ENCODE measurements around the gene TTLL9.
A peak's percentile ranks its signal among the peaks of the same experiment; 100 is the strongest.

The TTLL9 gene

DNA sequence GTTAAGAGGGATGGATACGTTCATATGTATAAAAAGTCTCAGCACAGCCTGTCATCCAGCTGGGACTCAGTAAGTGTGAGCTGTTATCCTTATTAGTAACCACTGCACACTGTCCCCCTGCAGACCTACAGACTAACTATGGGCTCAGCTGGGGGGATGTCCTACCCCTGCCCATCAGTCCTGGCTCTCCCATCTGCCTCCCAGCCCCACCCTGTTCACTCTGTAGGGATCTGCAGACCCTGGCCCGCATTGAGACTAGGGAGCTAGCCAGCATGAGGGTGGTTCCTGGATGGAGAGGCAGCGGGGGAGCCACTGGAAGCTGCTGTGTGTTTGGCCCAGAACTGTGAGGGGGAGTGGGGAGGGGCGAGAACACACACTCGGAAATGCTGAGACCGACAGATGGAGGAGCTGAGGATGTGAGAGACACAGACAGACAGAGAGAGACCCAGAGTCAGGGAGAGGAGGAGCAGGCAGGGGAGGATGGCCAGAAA, 114.6 kb downstream of the TTLL9 start:
- no peak overlapping the region for H2BK5ac ChIP-seq (ENCODE audit: low read length)
- peaks cover 0 to 2% of the 10 kb centered on the region in 2 donors for H3K4me1 ChIP-seq (ENCODE audit: control insufficient read depth in 2 of 2, insufficient read depth in 1 of 2, low read depth in 1 of 2, low read length in 2 of 2)
- H3K4ac ChIP-seq (ENCODE audit: low read length) = no peak overlapping the region
- H2BK120ac ChIP-seq (ENCODE audit: low read depth, low read length) = no peak overlapping the region
- no peak overlapping the region for H3K4me3 ChIP-seq (ENCODE audit: low read length in 2 of 2)
- H2BK12ac ChIP-seq (ENCODE audit: low read length) = peak overlapping the region; percentile 82
- H3K23ac ChIP-seq (ENCODE audit: low read depth, low read length, poor library complexity) = peak overlapping the region; percentile 9
- no peak overlapping the region for H3K27ac ChIP-seq (replicated peaks; ENCODE audit: low read length)
- H3K4me2 ChIP-seq (ENCODE audit: insufficient read depth, low read length, poor library complexity, severe bottlenecking) = no peak overlapping the region
- H3K18ac ChIP-seq (ENCODE audit: low read length) = peak overlapping the region; percentile 79
- H3K9me3 ChIP-seq (replicated peaks in 1 of 2; ENCODE audit: control insufficient read depth in 2 of 2, insufficient read depth in 1 of 2, low read depth in 1 of 2, low read length in 2 of 2) = no peaks in the 10 kb centered on the region
- H2AFZ ChIP-seq (ENCODE audit: low read length) = no peak overlapping the region
- no peak overlapping the region for H3K9ac ChIP-seq (ENCODE audit: low read depth, low read length, poor library complexity)
- H2AK5ac ChIP-seq (ENCODE audit: low read depth, low read length) = no peak overlapping the region
- no CpG with 5 or more reads among the region's 6 CpGs for WGBS, 2 donors (ENCODE audit: extremely low coverage in 2 of 2, insufficient read length in 2 of 2, insufficient replicate concordance in 1 of 2)
- peaks cover 0 to 10% (median 0%) of the 10 kb centered on the region in 3 experiments for H3K27me3 ChIP-seq (ENCODE audit: control insufficient read depth in 3 of 3, insufficient read depth in 3 of 3, low read depth in 1 of 3, low read length in 3 of 3)
- no peak overlapping the region for H4K91ac ChIP-seq (ENCODE audit: low read depth, low read length, poor library complexity)
- no peaks in the 10 kb centered on the region for H3K79me1 ChIP-seq (ENCODE audit: low read depth, low read length)
- no peak overlapping the region for H4K8ac ChIP-seq (ENCODE audit: low read depth, low read length)
- H2BK15ac ChIP-seq (ENCODE audit: low read length) = peak overlapping the region; percentile 60
- DNase-seq (ENCODE audit: low spot score) = no peak
- no peaks in the 10 kb centered on the region for H3K36me3 ChIP-seq (replicated peaks in 1 of 2; ENCODE audit: control insufficient read depth in 2 of 2, insufficient read depth in 2 of 2, low read length in 2 of 2)
- peak overlapping the region; percentile 59 for H3K14ac ChIP-seq (ENCODE audit: low read length)

DNA sequence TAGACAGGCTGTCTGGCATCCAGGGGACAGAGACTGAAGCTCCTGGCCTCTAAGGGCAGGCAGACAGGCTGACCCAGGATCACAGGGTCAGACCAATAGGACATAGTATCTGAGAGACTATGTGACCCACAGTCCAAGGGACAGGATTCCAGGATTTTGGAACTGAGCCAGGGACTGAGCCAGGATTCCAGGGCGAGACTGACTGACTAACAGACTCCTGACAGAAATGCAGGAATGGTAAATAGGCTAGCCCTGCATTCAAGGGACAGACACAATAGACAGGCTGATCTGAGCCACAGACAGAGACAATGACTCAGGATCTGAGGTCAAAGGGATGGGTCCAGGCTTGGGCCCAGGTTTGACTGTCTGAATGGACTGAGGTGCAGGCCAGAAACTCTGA, 117.3 kb downstream of the TTLL9 start:
- WGBS, 2 donors (ENCODE audit: extremely low coverage in 2 of 2, insufficient read length in 2 of 2, insufficient replicate concordance in 1 of 2) = no CpG with 5 or more reads among the region's 1 CpG

DNA sequence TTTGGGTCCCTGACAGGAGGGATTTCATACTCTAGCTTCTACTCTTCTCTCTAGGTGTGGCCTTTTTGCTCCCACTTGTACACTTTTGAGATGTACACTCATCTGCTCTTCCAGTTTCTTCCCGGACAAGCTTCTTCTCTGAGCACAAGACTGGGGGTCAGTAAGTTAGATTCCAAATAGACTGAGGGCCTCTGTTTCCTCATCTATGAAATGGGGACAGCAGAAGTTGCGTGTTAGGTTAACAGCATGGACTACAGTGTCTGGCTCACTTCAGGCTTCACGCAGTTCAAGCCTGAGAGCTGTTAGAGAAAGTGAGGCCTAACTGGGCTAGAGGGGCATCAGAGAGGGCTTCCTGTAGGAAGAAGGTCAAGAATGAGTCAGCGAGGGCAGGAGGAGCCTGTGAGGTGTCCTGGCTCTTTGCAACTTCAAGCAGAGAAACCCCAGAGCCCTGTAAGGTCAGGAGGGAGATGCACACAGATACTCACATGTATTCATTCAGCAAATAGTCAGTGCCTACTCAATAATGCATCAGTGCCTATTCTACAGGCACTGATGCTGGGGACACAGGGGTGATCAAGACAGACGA, 118.1 kb downstream of the TTLL9 start:
- no peaks in the 10 kb centered on the region for H3K9me3 ChIP-seq (replicated peaks in 1 of 2; ENCODE audit: control insufficient read depth in 2 of 2, insufficient read depth in 1 of 2, low read depth in 1 of 2, low read length in 2 of 2)
- H3K79me1 ChIP-seq (ENCODE audit: low read depth, low read length) = no peaks in the 10 kb centered on the region
- no peak overlapping the region for H2AFZ ChIP-seq (ENCODE audit: low read length)
- H3K4me1 ChIP-seq (ENCODE audit: control insufficient read depth in 2 of 2, insufficient read depth in 1 of 2, low read depth in 1 of 2, low read length in 2 of 2) = peaks cover 0 to 2% of the 10 kb centered on the region in 2 donors
- no peak overlapping the region for H3K4me3 ChIP-seq (ENCODE audit: low read length in 2 of 2)
- H2AK5ac ChIP-seq (ENCODE audit: low read depth, low read length) = no peak overlapping the region
- no peak overlapping the region for H3K4ac ChIP-seq (ENCODE audit: low read length)
- H3K14ac ChIP-seq (ENCODE audit: low read length) = no peak overlapping the region
- H2BK12ac ChIP-seq (ENCODE audit: low read length) = no peak overlapping the region
- no peak overlapping the region for H4K91ac ChIP-seq (ENCODE audit: low read depth, low read length, poor library complexity)
- H2BK120ac ChIP-seq (ENCODE audit: low read depth, low read length) = peak overlapping the region; percentile 14
- no peak overlapping the region for H4K8ac ChIP-seq (ENCODE audit: low read depth, low read length)
- peaks cover 0 to 29% (median 1%) of the 10 kb centered on the region in 3 experiments for H3K27me3 ChIP-seq (ENCODE audit: control insufficient read depth in 3 of 3, insufficient read depth in 3 of 3, low read depth in 1 of 3, low read length in 3 of 3)
- no peaks in the 10 kb centered on the region for H3K36me3 ChIP-seq (replicated peaks in 1 of 2; ENCODE audit: control insufficient read depth in 2 of 2, insufficient read depth in 2 of 2, low read length in 2 of 2)
- DNase-seq (ENCODE audit: low spot score) = no peak
- H2BK15ac ChIP-seq (ENCODE audit: low read length) = no peak overlapping the region
- no peak overlapping the region for H3K18ac ChIP-seq (ENCODE audit: low read length)
- H3K27ac ChIP-seq (replicated peaks; ENCODE audit: low read length) = no peak overlapping the region
- H2BK5ac ChIP-seq (ENCODE audit: low read length) = no peak overlapping the region
- no peak overlapping the region for H3K9ac ChIP-seq (ENCODE audit: low read depth, low read length, poor library complexity)
- no peak overlapping the region for H3K23ac ChIP-seq (ENCODE audit: low read depth, low read length, poor library complexity)
- no CpG with 5 or more reads among the region's 5 CpGs for WGBS, 2 donors (ENCODE audit: extremely low coverage in 2 of 2, insufficient read length in 2 of 2, insufficient replicate concordance in 1 of 2)
- H3K4me2 ChIP-seq (ENCODE audit: insufficient read depth, low read length, poor library complexity, severe bottlenecking) = no peak overlapping the region

More for the DNA sequence above, 117.3 kb downstream of the TTLL9 start:
- peaks cover 0 to 21% (median 0%) of the 10 kb centered on the region in 3 experiments for H3K27me3 ChIP-seq (ENCODE audit: control insufficient read depth in 3 of 3, insufficient read depth in 3 of 3, low read depth in 1 of 3, low read length in 3 of 3)
- no peak overlapping the region for H3K4me3 ChIP-seq (ENCODE audit: low read length in 2 of 2)
- H4K8ac ChIP-seq (ENCODE audit: low read depth, low read length) = no peak overlapping the region
- no peak overlapping the region for H3K9ac ChIP-seq (ENCODE audit: low read depth, low read length, poor library complexity)
- no peak for DNase-seq (ENCODE audit: low spot score)
- no peak overlapping the region for H3K14ac ChIP-seq (ENCODE audit: low read length)
- H2BK15ac ChIP-seq (ENCODE audit: low read length) = no peak overlapping the region
- no peak overlapping the region for H3K27ac ChIP-seq (replicated peaks; ENCODE audit: low read length)
- no peak overlapping the region for H2AK5ac ChIP-seq (ENCODE audit: low read depth, low read length)
- no peaks in the 10 kb centered on the region for H3K79me1 ChIP-seq (ENCODE audit: low read depth, low read length)
- no peak overlapping the region for H2BK12ac ChIP-seq (ENCODE audit: low read length)
- no peak overlapping the region for H3K18ac ChIP-seq (ENCODE audit: low read length)
- H3K4ac ChIP-seq (ENCODE audit: low read length) = no peak overlapping the region
- no peak overlapping the region for H2BK5ac ChIP-seq (ENCODE audit: low read length)
- no peak overlapping the region for H4K91ac ChIP-seq (ENCODE audit: low read depth, low read length, poor library complexity)
- peaks cover 0 to 2% of the 10 kb centered on the region in 2 donors for H3K4me1 ChIP-seq (ENCODE audit: control insufficient read depth in 2 of 2, insufficient read depth in 1 of 2, low read depth in 1 of 2, low read length in 2 of 2)
- no peaks in the 10 kb centered on the region for H3K36me3 ChIP-seq (replicated peaks in 1 of 2; ENCODE audit: control insufficient read depth in 2 of 2, insufficient read depth in 2 of 2, low read length in 2 of 2)
- no peak overlapping the region for H2BK120ac ChIP-seq (ENCODE audit: low read depth, low read length)
- no peak overlapping the region for H3K4me2 ChIP-seq (ENCODE audit: insufficient read depth, low read length, poor library complexity, severe bottlenecking)
- no peak overlapping the region for H2AFZ ChIP-seq (ENCODE audit: low read length)
- H3K9me3 ChIP-seq (replicated peaks in 1 of 2; ENCODE audit: control insufficient read depth in 2 of 2, insufficient read depth in 1 of 2, low read depth in 1 of 2, low read length in 2 of 2) = no peaks in the 10 kb centered on the region
- no peak overlapping the region for H3K23ac ChIP-seq (ENCODE audit: low read depth, low read length, poor library complexity)

DNA sequence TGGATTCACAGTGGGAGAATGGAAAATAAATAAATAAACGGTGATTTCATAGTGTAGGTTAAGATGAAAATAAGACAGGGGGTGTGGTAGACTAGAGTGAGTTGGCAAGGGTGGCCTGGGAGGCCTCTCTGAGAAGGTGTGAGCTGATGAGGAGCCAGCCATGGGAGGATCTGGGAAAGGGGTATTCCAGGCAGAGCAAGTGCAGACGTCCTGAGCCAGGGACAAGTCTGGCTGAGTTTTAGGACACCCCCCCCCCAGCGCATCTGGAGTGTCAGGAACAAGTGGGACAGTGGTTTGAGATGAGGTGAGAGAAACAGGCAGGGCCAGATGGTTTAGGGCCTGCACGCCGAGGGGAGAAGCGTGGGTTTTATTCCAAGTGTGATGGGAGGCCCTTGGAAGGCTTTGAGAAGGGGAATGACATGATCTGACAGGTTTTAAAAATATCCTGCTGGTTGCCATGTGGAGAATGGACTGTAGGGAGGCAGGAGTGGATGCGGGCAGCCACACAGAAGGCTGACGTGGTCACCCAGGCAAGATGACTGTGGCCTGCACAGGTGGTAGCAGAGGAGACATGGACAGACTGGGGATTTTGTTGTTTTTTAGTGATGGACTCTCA, 118.7 kb downstream of the TTLL9 start:
- Histone ChIP-seq H3K18ac (ENCODE audit: low read length) (no peak overlapping the region), H3K14ac (ENCODE audit: low read length) (no peak overlapping the region), H2BK12ac (ENCODE audit: low read length) (no peak overlapping the region), H3K23ac (ENCODE audit: low read depth, low read length, poor library complexity) (no peak overlapping the region), H2AFZ (ENCODE audit: low read length) (no peak overlapping the region), H4K8ac (ENCODE audit: low read depth, low read length) (no peak overlapping the region), H3K9ac (ENCODE audit: low read depth, low read length, poor library complexity) (no peak overlapping the region), H3K9me3 (replicated peaks in 1 of 2; ENCODE audit: control insufficient read depth in 2 of 2, insufficient read depth in 1 of 2, low read depth in 1 of 2, low read length in 2 of 2) (no peaks in the 10 kb centered on the region), H3K4me3 (ENCODE audit: low read length in 2 of 2) (no peak overlapping the region), H3K4me2 (ENCODE audit: insufficient read depth, low read length, poor library complexity, severe bottlenecking) (no peak overlapping the region), H3K4me1 (ENCODE audit: control insufficient read depth in 2 of 2, insufficient read depth in 1 of 2, low read depth in 1 of 2, low read length in 2 of 2) (peaks cover 0 to 2% of the 10 kb centered on the region in 2 donors), H2BK5ac (ENCODE audit: low read length) (no peak overlapping the region), H3K27me3 (ENCODE audit: control insufficient read depth in 3 of 3, insufficient read depth in 3 of 3, low read depth in 1 of 3, low read length in 3 of 3) (peaks cover 0 to 35% (median 7%) of the 10 kb centered on the region in 3 experiments), H3K36me3 (replicated peaks in 1 of 2; ENCODE audit: control insufficient read depth in 2 of 2, insufficient read depth in 2 of 2, low read length in 2 of 2) (no peaks in the 10 kb centered on the region), H3K4ac (ENCODE audit: low read length) (no peak overlapping the region), H4K91ac (ENCODE audit: low read depth, low read length, poor library complexity) (no peak overlapping the region), H3K27ac (replicated peaks; ENCODE audit: low read length) (no peak overlapping the region), H3K79me1 (ENCODE audit: low read depth, low read length) (no peaks in the 10 kb centered on the region), H2BK15ac (ENCODE audit: low read length) (no peak overlapping the region), H2BK120ac (ENCODE audit: low read depth, low read length) (peak overlapping the region; percentile 14), H2AK5ac (ENCODE audit: low read depth, low read length) (no peak overlapping the region)
- WGBS, 2 donors (ENCODE audit: extremely low coverage in 2 of 2, insufficient read length in 2 of 2, insufficient replicate concordance in 1 of 2) = 100% methylated on average over 1 of the region's 8 CpGs
- no peak for DNase-seq (ENCODE audit: low spot score)

Data from neuronal stem cell (in vitro differentiated cells).